ENCODE data around the gene AVPI1.
A peak's percentile ranks its signal among the peaks of the same experiment; 100 is the strongest.
"Not testable (repeated sequence)": the region's sequence is repeated elsewhere in the genome, so short reads cannot be mapped to it uniquely, and the experiment has no call there.

The AVPI1 gene

GRCh38 chr10:97640174-97640867, 46.7 kb downstream of the AVPI1 start, which contains the start of gene PI4K2A:
Gene PI4K2A (plus strand): TSS chr10:97640671. CDS start chr10:97640743, 72 bp downstream.
- H3K4me1 Mint-ChIP-seq = peaks cover 23% of the 10 kb centered on the region
- peak within 1 kb of the TSS; percentile 75 for H3K27ac Mint-ChIP-seq (ENCODE audit: low read depth)
- peaks cover 8% of the 10 kb centered on the region for H3K36me3 Mint-ChIP-seq (ENCODE audit: insufficient read depth)
- H3K27me3 Mint-ChIP-seq = no peaks in the 10 kb centered on the region
- no peaks in the 10 kb centered on the region for H3K9me3 Mint-ChIP-seq
- DNase-seq (ENCODE audit: low spot score in 2 of 2) = peak; percentile 92 to 98
- H3K4me3 Mint-ChIP-seq = peak within 1 kb of the TSS; percentile 74
- ATAC-seq (replicated peaks; ENCODE audit: extremely low read depth, poor library complexity, severe bottlenecking) = peak; percentile 99

GRCh38 chr10:97639090-97639489, 48.0 kb downstream of the AVPI1 start:
- not testable (repeated sequence) for H3K27ac Mint-ChIP-seq (ENCODE audit: low read depth); H3K36me3 Mint-ChIP-seq (ENCODE audit: insufficient read depth); DNase-seq (ENCODE audit: low spot score in 2 of 2); H3K9me3 Mint-ChIP-seq; H3K27me3 Mint-ChIP-seq; ATAC-seq (replicated peaks; ENCODE audit: extremely low read depth, poor library complexity, severe bottlenecking); H3K4me3 Mint-ChIP-seq
- H3K4me1 Mint-ChIP-seq = peaks cover 23% of the 10 kb centered on the region

- Mint-ChIP-seq H3K9me3 (no peaks in the 10 kb centered on the region), H3K27ac (ENCODE audit: low read depth) (no peak overlapping the region), H3K4me3 (no peak overlapping the region), H3K4me1 (peaks cover 12% of the 10 kb centered on the region), H3K36me3 (ENCODE audit: insufficient read depth) (peaks cover 10% of the 10 kb centered on the region), H3K27me3 (no peaks in the 10 kb centered on the region)
- DNase-seq (ENCODE audit: low spot score in 2 of 2) = no peak
- no peak for ATAC-seq (replicated peaks; ENCODE audit: extremely low read depth, poor library complexity, severe bottlenecking)
Observed at GRCh38 chr10:97635577-97635976, 51.5 kb downstream of the AVPI1 start.

- no peaks in the 10 kb centered on the region for H3K27me3 Mint-ChIP-seq
- H3K27ac Mint-ChIP-seq (ENCODE audit: low read depth) = no peak overlapping the region
- DNase-seq (ENCODE audit: low spot score in 2 of 2) = no peak
- peaks cover 7% of the 10 kb centered on the region for H3K36me3 Mint-ChIP-seq (ENCODE audit: insufficient read depth)
- no peaks in the 10 kb centered on the region for H3K9me3 Mint-ChIP-seq
- peak overlapping the region; percentile 87 for H3K4me3 Mint-ChIP-seq
- no peak for ATAC-seq (replicated peaks; ENCODE audit: extremely low read depth, poor library complexity, severe bottlenecking)
- H3K4me1 Mint-ChIP-seq = peaks cover 7% of the 10 kb centered on the region
Observed at GRCh38 chr10:97633921-97634320, 53.1 kb downstream of the AVPI1 start.

GRCh38 chr10:97632949-97633884, 53.8 kb downstream of the AVPI1 start, which contains the start of gene MORN4:
Gene MORN4 (minus strand): TSS chr10:97633500. CDS start chr10:97619653, 13,847 bp downstream.
- Mint-ChIP-seq H3K9me3 (no peaks in the 10 kb centered on the region), H3K4me1 (peaks cover 7% of the 10 kb centered on the region), H3K27ac (ENCODE audit: low read depth) (peak within 1 kb of the TSS; percentile 62), H3K36me3 (ENCODE audit: insufficient read depth) (peaks cover 7% of the 10 kb centered on the region), H3K27me3 (no peaks in the 10 kb centered on the region), H3K4me3 (peak within 1 kb of the TSS; percentile 87)
- ATAC-seq (replicated peaks; ENCODE audit: extremely low read depth, poor library complexity, severe bottlenecking) = peak; percentile 100
- DNase-seq (ENCODE audit: low spot score in 2 of 2) = peak; percentile 83 to 84

- no peaks in the 10 kb centered on the region for H3K27me3 Mint-ChIP-seq
- ATAC-seq (replicated peaks; ENCODE audit: extremely low read depth, poor library complexity, severe bottlenecking) (no peak), DNase-seq (ENCODE audit: low spot score in 2 of 2) (no peak)
- peaks cover 7% of the 10 kb centered on the region for H3K36me3 Mint-ChIP-seq (ENCODE audit: insufficient read depth)
- H3K4me1 Mint-ChIP-seq = peaks cover 7% of the 10 kb centered on the region
- H3K4me3 Mint-ChIP-seq = no peak overlapping the region
- H3K9me3 Mint-ChIP-seq = no peaks in the 10 kb centered on the region
- no peak overlapping the region for H3K27ac Mint-ChIP-seq (ENCODE audit: low read depth)
Observed at GRCh38 chr10:97631098-97631497, 55.9 kb downstream of the AVPI1 start.

GRCh38 chr10:97629289-97629688, 57.8 kb downstream of the AVPI1 start:
- ATAC-seq (replicated peaks; ENCODE audit: extremely low read depth, poor library complexity, severe bottlenecking) = no peak
- Mint-ChIP-seq H3K4me3 (no peak overlapping the region), H3K36me3 (ENCODE audit: insufficient read depth) (peaks cover 7% of the 10 kb centered on the region), H3K27ac (ENCODE audit: low read depth) (no peak overlapping the region), H3K9me3 (no peaks in the 10 kb centered on the region), H3K4me1 (peaks cover 7% of the 10 kb centered on the region), H3K27me3 (no peaks in the 10 kb centered on the region)
- DNase-seq (ENCODE audit: low spot score in 2 of 2) = no peak

GRCh38 chr10:97628228-97628627, 58.8 kb downstream of the AVPI1 start:
- no peak overlapping the region for H3K4me3 Mint-ChIP-seq
- H3K9me3 Mint-ChIP-seq = no peaks in the 10 kb centered on the region
- no peak for DNase-seq (ENCODE audit: low spot score in 2 of 2)
- H3K36me3 Mint-ChIP-seq (ENCODE audit: insufficient read depth) = peaks cover 1% of the 10 kb centered on the region
- no peak overlapping the region for H3K27ac Mint-ChIP-seq (ENCODE audit: low read depth)
- H3K4me1 Mint-ChIP-seq = peaks cover 3% of the 10 kb centered on the region
- H3K27me3 Mint-ChIP-seq = no peaks in the 10 kb centered on the region
- no peak for ATAC-seq (replicated peaks; ENCODE audit: extremely low read depth, poor library complexity, severe bottlenecking)

- Mint-ChIP-seq H3K4me3 (no peak overlapping the region), H3K27ac (ENCODE audit: low read depth) (no peak overlapping the region), H3K4me1 (no peaks in the 10 kb centered on the region), H3K27me3 (no peaks in the 10 kb centered on the region), H3K9me3 (no peaks in the 10 kb centered on the region), H3K36me3 (ENCODE audit: insufficient read depth) (no peaks in the 10 kb centered on the region)
- DNase-seq (ENCODE audit: low spot score in 2 of 2) = no peak
- no peak for ATAC-seq (replicated peaks; ENCODE audit: extremely low read depth, poor library complexity, severe bottlenecking)
Observed at GRCh38 chr10:97627731-97628130, 59.3 kb downstream of the AVPI1 start.
